GM12878 (cell line): ENCODE measurements around the gene MAVS. TPM values are rescaled to one million over a fixed set of nuclear protein-coding genes. Genes with fewer than 3 reads are reported as not detected.
"Not testable (repeated sequence)": the region's sequence is repeated elsewhere in the genome, so short reads cannot be mapped to it uniquely, and the experiment has no call there.

Source experiments
- ATAC-seq: fragments of 200-7000 bp; cut with Tn5 transposase; 3 replicates; pipeline ENCODE4 v1.9.1; 2020; ENCODE audit warnings: mild to moderate bottlenecking, moderate library complexity
- BruUV-seq: library from RNA; stranded (reverse); fragments of 400-500 nt; replicated peaks from 2 replicates; lab custom pipeline; 2021; lab: Mats Ljungman, UMichigan
- CTCF ChIA-PET: fragments of 300-600 bp; sonication (Branson Sonifier 250); formaldehyde crosslinking; extraction: SDS; loops from one replicate; lab custom pipeline; 2021; ENCODE audit warnings: inconsistent platforms; lab: Yijun Ruan, JAX
- POLR2A ChIA-PET: fragments of 350-600 bp; formaldehyde crosslinking; extraction: SDS; loops from one replicate; lab custom pipeline; 2021; ENCODE audit warnings: inconsistent platforms; lab: Charles Lee
- RAD21 ChIA-PET: fragments of 300-600 bp; sonication (Branson Sonifier 250); formaldehyde crosslinking; loops from one replicate; lab custom pipeline; 2023; ENCODE audit warnings: antibody characterized with exemption; ENCODE audit not compliant: unreplicated experiment; lab: Charles Lee
- SMC1A ChIA-PET: fragments of 300-600 bp; sonication (Branson Sonifier 250); formaldehyde crosslinking; loops from one replicate; lab custom pipeline; 2023; ENCODE audit not compliant: unreplicated experiment, uncharacterized antibody; lab: Charles Lee
- DNase-seq: peaks from one replicate; pipeline ENCODE4 v3.0.0-alpha.2; 2011; ENCODE audit warnings: low read depth, low spot score
- FAIRE-seq: peaks from 3 replicates; lab custom pipeline; 2011; peaks lifted over from hg19 to GRCh38; lab: Jason Lieb, UNC
- H2AFZ ChIP-seq: 2 replicates; pipeline ENCODE4 v1.6.0; 2011; ENCODE audit warnings: low read depth, low read length, control low read depth; ENCODE audit not compliant: control insufficient read depth
- H3K27ac ChIP-seq: 2 replicates; pipeline ENCODE4 v1.5.1; 2011; ENCODE audit warnings: control low read depth; ENCODE audit not compliant: control insufficient read depth, insufficient read depth
- H3K27me3 ChIP-seq, 2 experiments: replicated peaks in 1 of 2; 2 replicates each; pipeline versions ENCODE4 v1.6.0 to v1.6.1; 2011; ENCODE audit warnings: low read length in 1 of 2; ENCODE audit not compliant: control insufficient read depth in 2 of 2, insufficient read depth in 2 of 2
- H3K36me3 ChIP-seq, 2 experiments: 2 replicates each; pipeline ENCODE4 v1.5.1; 2011; ENCODE audit warnings: low read length in 1 of 2; ENCODE audit not compliant: control insufficient read depth in 2 of 2, insufficient read depth in 2 of 2
- H3K4me1 ChIP-seq: 2 replicates; pipeline ENCODE4 v1.6.1; 2011; ENCODE audit warnings: mild to moderate bottlenecking, low read length, moderate library complexity, mixed read lengths; ENCODE audit not compliant: control insufficient read depth, insufficient read depth
- H3K4me2 ChIP-seq: 2 replicates; pipeline ENCODE4 v1.6.0; 2011; ENCODE audit warnings: control low read depth; ENCODE audit not compliant: control insufficient read depth, insufficient read depth
- H3K4me3 ChIP-seq: fragments of 200-600 bp; sonication (generic); 2 replicates; pipeline ENCODE4 v1.5.1; 2016
- H3K79me2 ChIP-seq: 2 replicates; pipeline ENCODE4 v1.6.0; 2011; ENCODE audit warnings: low read length; ENCODE audit not compliant: control insufficient read depth, insufficient read depth
- H3K9ac ChIP-seq: 2 replicates; pipeline ENCODE4 v1.8.0; 2011; ENCODE audit warnings: low read length, control low read depth, mixed read lengths; ENCODE audit not compliant: control insufficient read depth, insufficient read depth
- H3K9me3 ChIP-seq: replicated peaks from 3 replicates; pipeline ENCODE4 v1.5.1; 2011; ENCODE audit warnings: mild to moderate bottlenecking, low read length; ENCODE audit not compliant: control insufficient read depth, insufficient read depth
- H4K20me1 ChIP-seq: 2 replicates; pipeline ENCODE4 v1.6.0; 2011; ENCODE audit not compliant: control insufficient read depth, insufficient read depth
- ATF7 ChIP-seq: fragments of 450-650 bp; IDR thresholded peaks from 2 replicates; pipeline ENCODE4 v1.6.1; 2016; ENCODE audit warnings: low read depth, mild to moderate bottlenecking
- CBX5 ChIP-seq: sonication (generic); IDR thresholded peaks from 2 replicates; pipeline ENCODE4 v1.6.1; 2016; ENCODE audit warnings: low read depth, moderate library complexity, mild to moderate bottlenecking, inconsistent platforms
- CHD2 ChIP-seq: IDR thresholded peaks from 2 replicates; pipeline ENCODE4 v1.6.1; 2011; ENCODE audit warnings: low read depth, low read length, improper control_type of control experiment, borderline replicate concordance
- CREM ChIP-seq: IDR thresholded peaks from 2 replicates; pipeline ENCODE4 v1.6.1; 2014; ENCODE audit warnings: antibody characterized with exemption, low read depth
- ESRRA ChIP-seq: IDR thresholded peaks from 2 replicates; pipeline ENCODE4 v1.6.1; 2012; ENCODE audit warnings: mild to moderate bottlenecking, low read length, improper control_type of control experiment
- HDGF ChIP-seq: fragments of 450-650 bp; IDR thresholded peaks from 2 replicates; pipeline ENCODE4 v1.6.1; 2016; ENCODE audit warnings: antibody characterized with exemption
- IKZF1 ChIP-seq: fragments of 450-650 bp; conservative IDR thresholded peaks from 2 replicates; pipeline ENCODE4 v1.6.1; 2017; ENCODE audit warnings: antibody characterized with exemption, mild to moderate bottlenecking
- NFYA ChIP-seq: IDR thresholded peaks from 2 replicates; pipeline ENCODE4 v1.6.1; 2011; ENCODE audit warnings: low read depth, mild to moderate bottlenecking, low read length, improper control_type of control experiment, borderline replicate concordance
- POLR2AphosphoS2 ChIP-seq: IDR thresholded peaks from 2 replicates; pipeline ENCODE4 v1.6.1; 2011; ENCODE audit warnings: low read depth, mild to moderate bottlenecking, low read length, improper control_type of control experiment, moderate library complexity
- RCOR1 ChIP-seq: conservative IDR thresholded peaks from 2 replicates; pipeline ENCODE4 v1.6.1; 2012; ENCODE audit warnings: low read depth, low read length, improper control_type of control experiment
- ZNF687 ChIP-seq: fragments of 450-650 bp; IDR thresholded peaks from 2 replicates; pipeline ENCODE4 v1.6.1; 2017; ENCODE audit warnings: mild to moderate bottlenecking, moderate library complexity
- WGBS: methylation state at CpG from one replicate; pipeline ENCODE4 v1.1.6; 2016; ENCODE audit warnings: low lambda C conversion rate; ENCODE audit not compliant: insufficient replicate concordance, insufficient coverage; ENCODE audit errors: missing lambda C conversion rate; 5-methylcytosine and 5-hydroxymethylcytosine counted together
- in situ Hi-C: fragments of 300-500 bp; cut with MboI; formaldehyde crosslinking; loops from 9 replicates; pipeline ENCODE4 v1.14.3; 2018; ENCODE audit warnings: mixed read lengths
- intact Hi-C: fragments of 100-400 bp; cut with micrococcal nuclease; formaldehyde crosslinking; loops from one replicate; pipeline ENCODE4 v1.14.2; 2022; ENCODE audit not compliant: unreplicated experiment
- polyA plus RNA-seq, 11 experiments: library from polyadenylated mRNA; depleted of rRNA in 4 of 11; unstranded in 6 of 11; stranded (reverse) in 5 of 11; fragments of >200 nt; fragmentation: Nextera tagmentation in 4 of 11; fragmentation: Illumina TruSeq in 1 of 11; extraction: Ambion mirVana in 4 of 11; extraction: Trizol in 1 of 11; gene quantifications; 1 replicate in 1 of 11; 2 replicates in 10 of 11; pipeline versions ENCODE4 v1.2.1 to v1.2.3, GENCODE V29; 2011 to 2016; ENCODE audit warnings: inconsistent platforms in 2 of 11, missing spikeins in 2 of 11, low read depth in 1 of 11
- total RNA-seq, 4 experiments: library from RNA; depleted of rRNA in 3 of 4; stranded (reverse); fragments of >200 nt in 3 of 4; fragmentation: Illumina TruSeq in 1 of 4; extraction: Trizol in 1 of 4; gene quantifications; 2 replicates each; pipeline versions ENCODE4 v1.2.1 to v1.2.3, GENCODE V29; 2013 to 2021

Gene MAVS
- total and polyA plus RNA-seq, 10 of the 15 experiments (the other 5 are each of a cell fraction or from before 2014, with no cell fraction given): 1.6 to 25.2 (median 12.6) TPM

GRCh38 chr20:3843990-3844619 is 2.5 kb upstream of the MAVS start:
- H3K4me2 ChIP-seq, FAIRE-seq, H3K4me3 ChIP-seq, H2AFZ ChIP-seq, ATAC-seq, BruUV-seq, DNase-seq, H3K9ac ChIP-seq, H4K20me1 ChIP-seq, H3K36me3 ChIP-seq, in situ Hi-C loops, H3K27me3 ChIP-seq, intact Hi-C loops, H3K9me3 ChIP-seq: not testable (repeated sequence)
- H3K27ac ChIP-seq: peak overlapping the region; percentile 12; the same call in 1 of the 2 replicates
- ChIA-PET SMC1A (interaction anchor here (1.3 to 1.7 kb wide), 4 partner anchors 9 to 55 kb away, joined by 3 to 9 read pairs (median 4); no protein-coding TSS in a partner anchor), POLR2A (interaction anchor here (1.4 to 1.6 kb wide), 2 partner anchors 23 to 58 kb away, joined by 3 to 17 read pairs; partner anchors contain the start of genes AP5S1 and CENPB), CTCF (interaction anchor here (0.7 to 1.7 kb wide), 4 partner anchors 11 to 99 kb away, joined by 3 to 17 read pairs (median 4); no protein-coding TSS in a partner anchor), RAD21 (interaction anchor here (1.5 kb wide), 1 partner anchor 58 kb away, joined by 3 read pairs; the partner anchor contains the start of gene CENPB)
- WGBS: 88% methylated on average over 9 of the region's 9 CpGs
- H3K4me1 ChIP-seq: peaks cover 13% of the 10 kb centered on the region
- peaks cover 26% of the 10 kb centered on the region for H3K79me2 ChIP-seq

DNA sequence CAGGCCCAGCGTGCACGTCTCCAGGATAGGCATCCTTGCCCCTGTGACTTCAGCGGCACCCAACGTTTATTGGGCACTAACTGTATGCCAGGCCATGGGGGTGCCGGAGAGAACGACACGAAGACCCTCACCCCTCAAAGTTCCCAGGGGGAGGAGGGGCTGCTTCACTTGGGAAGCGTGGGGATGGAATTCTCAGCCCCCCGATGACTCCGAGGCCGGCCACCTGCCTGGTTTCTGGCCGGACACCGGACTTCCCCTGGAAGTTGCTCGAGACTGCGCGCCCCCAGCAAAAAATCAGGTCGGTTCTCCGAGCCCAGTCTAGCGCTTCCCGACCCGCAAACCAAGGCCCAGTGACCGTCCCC is 275 bp upstream of the MAVS start:
- ATAC-seq (no peak), FAIRE-seq (no peak), DNase-seq (no peak)
- WGBS: 1% methylated on average over 22 of the region's 22 CpGs
- RAD21 ChIA-PET: no interaction called here
- H3K27ac ChIP-seq: peak overlapping the region; percentile 79
- SMC1A ChIA-PET: interaction anchor here (1.5 kb wide), 1 partner anchor 226 kb away, joined by 3 read pairs; no protein-coding TSS in a partner anchor
- peaks cover 10% of the 10 kb centered on the region for H3K4me1 ChIP-seq
- POLR2A ChIA-PET: no interaction called here
- H3K79me2 ChIP-seq: peaks cover 29% of the 10 kb centered on the region
- CTCF ChIA-PET: interaction anchor here (1.4 kb wide), 1 partner anchor 26 kb away, joined by 4 read pairs; the partner anchor contains the start of gene AP5S1
- no peaks in the 10 kb centered on the region for H3K36me3 ChIP-seq
- intact Hi-C loops: loop anchor here (2.0 kb wide), 2 partner anchors 26 to 52 kb away; partner anchors contain the start of gene AP5S1
- peak overlapping the region; percentile 86 for H2AFZ ChIP-seq
- no peaks in the 10 kb centered on the region for H3K9me3 ChIP-seq
- BruUV-seq: no TSS peak
- no peaks in the 10 kb centered on the region for H4K20me1 ChIP-seq
- no peaks in the 10 kb centered on the region for H3K27me3 ChIP-seq
- in situ Hi-C loops: no loop called here
- peak overlapping the region; percentile 87 for H3K4me3 ChIP-seq
- H3K9ac ChIP-seq: peak overlapping the region; percentile 88
- peak overlapping the region; percentile 95 for H3K4me2 ChIP-seq
- TF ChIP-seq RCOR1 (no peak), ESRRA (0 out of 2 replicates have a peak, but pooled peaks have one; percentile 45), POLR2AphosphoS2 (0 out of 2 replicates have a peak, but pooled peaks have one; percentile 41), ZNF687 (no peak; the same call in 1 of the 2 replicates), CREM (no peak), HDGF (0 out of 2 replicates have a peak, but pooled peaks have one; percentile 42), CHD2 (0 out of 2 replicates have a peak, but pooled peaks have one; percentile 21), ATF7 (no peak), CBX5 (no peak), IKZF1 (peak; percentile 76), NFYA (no peak)
